ENCODE data around the gene UXS1. TPM values are rescaled to one million over a fixed set of nuclear protein-coding genes. Genes with fewer than 3 reads are reported as not detected.

The UXS1 gene
- total and polyA plus RNA-seq, 2 of the 8 experiments (the other 6 are each of a cell fraction or from before 2014, with no cell fraction given): 44.5 to 63.4 TPM

DNA sequence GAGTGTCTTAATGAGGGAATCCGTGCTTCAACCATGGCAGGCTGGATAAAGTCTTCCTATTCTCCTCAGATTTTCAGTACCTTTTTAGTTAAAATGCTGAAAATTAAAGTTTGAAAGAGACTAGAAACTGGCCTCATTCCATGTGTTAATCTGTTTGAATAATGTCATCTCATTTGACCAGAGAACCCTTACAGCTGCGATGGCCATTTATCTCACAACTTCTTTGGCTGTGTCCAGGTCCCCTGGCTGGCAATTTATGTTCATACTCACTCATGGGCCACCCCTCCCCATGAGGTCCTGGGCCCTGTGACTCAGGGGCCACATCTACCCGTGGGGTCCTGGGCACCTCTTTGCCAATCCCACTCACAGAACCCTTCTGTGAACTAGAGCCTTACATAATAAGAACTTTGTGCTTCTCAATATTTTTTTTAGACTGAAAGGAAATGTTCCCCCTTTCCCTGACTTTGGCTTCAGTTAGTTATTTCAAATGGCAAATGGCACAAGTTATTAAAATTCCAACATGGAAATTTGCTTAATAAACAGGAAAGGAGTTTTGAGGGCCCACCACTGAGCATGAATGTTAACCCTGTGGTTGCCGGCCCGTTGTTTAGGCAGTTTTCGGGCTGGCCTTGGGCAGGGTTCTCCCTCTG, 134.6 kb downstream of the UXS1 start:
- H3K4me2 ChIP-seq (ENCODE audit: insufficient read depth in 1 of 2, low read depth in 2 of 2, low read length in 2 of 2): no peak overlapping the region
- H4K5ac ChIP-seq (ENCODE audit: insufficient read length, low read depth, low read length): no peak overlapping the region
- no peak overlapping the region for H2BK12ac ChIP-seq (ENCODE audit: low read depth, low read length)
- H2BK15ac ChIP-seq (ENCODE audit: low read length): no peak overlapping the region
- no peak overlapping the region for H4K8ac ChIP-seq (ENCODE audit: extremely low read depth, insufficient read depth, low read length)
- CTCF ChIA-PET (ENCODE audit: partially characterized antibody): no interaction called here
- POLR2A ChIA-PET (ENCODE audit: partially characterized antibody): no interaction called here
- no peak overlapping the region for H3K27ac ChIP-seq (ENCODE audit: low read depth, low read length)
- no peaks in the 10 kb centered on the region for H3K79me2 ChIP-seq (ENCODE audit: control insufficient read depth in 1 of 2, insufficient read depth in 2 of 2, low read length in 2 of 2)
- H2BK120ac ChIP-seq (replicated peaks; ENCODE audit: low read depth, low read length): no peak overlapping the region
- 83% methylated on average over 6 of the region's 6 CpGs; no CpG with 5 or more reads in 1 of the 2 experiments for WGBS, 2 experiments (ENCODE audit: extremely low coverage in 1 of 2, insufficient coverage in 1 of 2, insufficient read length in 1 of 2, insufficient replicate concordance in 2 of 2, low coverage in 1 of 2, low lambda C conversion rate in 2 of 2, missing lambda C conversion rate in 1 of 2)
- TF ChIP-seq GABPA (IDR thresholded peaks at IDR 0.05; ENCODE audit: borderline replicate concordance, insufficient read depth, low read length): no peak
- no peak for TF ChIP-seq KDM4A (IDR thresholded peaks at IDR 0.05; ENCODE audit: low read depth, low read length, severe bottlenecking)
- no peak for TF ChIP-seq TAF7 (optimal IDR thresholded peaks at IDR 0.05; ENCODE audit: borderline replicate concordance, low read depth, low read length)
- TF ChIP-seq SAP30 (IDR thresholded peaks at IDR 0.05; ENCODE audit: insufficient read depth, insufficient replicate concordance, low read length): no peak
- TF ChIP-seq CEBPB (IDR thresholded peaks at IDR 0.05; ENCODE audit: low read depth, low read length): no peak
- no peak for TF ChIP-seq SP1 (IDR thresholded peaks at IDR 0.05; ENCODE audit: low read depth, low read length)
- TF ChIP-seq NRF1 (IDR thresholded peaks at IDR 0.05; ENCODE audit: low read depth, low read length): no peak
- no peak for TF ChIP-seq POU5F1 (IDR thresholded peaks at IDR 0.05; ENCODE audit: low read depth, low read length)
- TF ChIP-seq CBX5 (IDR thresholded peaks at IDR 0.05; ENCODE audit: low read depth, low read length): no peak
- no peak for TF ChIP-seq RXRA (IDR thresholded peaks at IDR 0.05; ENCODE audit: insufficient read depth, low read depth, low read length)
- TF ChIP-seq RFX5 (IDR thresholded peaks at IDR 0.05; ENCODE audit: borderline replicate concordance, low read depth, low read length): no peak
- H3K9me3 ChIP-seq (ENCODE audit: insufficient read depth in 2 of 2, low read depth in 1 of 2, low read length in 1 of 2): no peaks in the 10 kb centered on the region
- H2BK20ac ChIP-seq (ENCODE audit: low read length): no peak overlapping the region
- no peaks in the 10 kb centered on the region; a peak in 1 of 7 replicates for H3K4me1 ChIP-seq (replicated peaks in 1 of 4; ENCODE audit: control insufficient read depth in 3 of 4, insufficient read depth in 4 of 4, low read length in 3 of 4)
- H3K4me3 ChIP-seq (ENCODE audit: extremely low read depth in 1 of 4, insufficient read depth in 2 of 4, low read depth in 3 of 4, low read length in 4 of 4): no peak overlapping the region
- H3K79me1 ChIP-seq (ENCODE audit: low read depth, low read length): no peaks in the 10 kb centered on the region
- FAIRE-seq: no peak
- no peak overlapping the region for H3K9ac ChIP-seq (replicated peaks in 1 of 4; ENCODE audit: extremely low read depth in 1 of 4, low read depth in 3 of 4, low read length in 3 of 4)
- H4K91ac ChIP-seq (replicated peaks; ENCODE audit: insufficient read length, low read length): no peak overlapping the region
- DNase-seq (ENCODE audit: low read depth in 1 of 2, low spot score in 2 of 2): no peak
- no peak overlapping the region for H3K14ac ChIP-seq (ENCODE audit: insufficient read length)
- H3K56ac ChIP-seq (replicated peaks; ENCODE audit: insufficient read length, low read depth, low read length): no peak overlapping the region
- peaks cover 0 to 2% (median 0%) of the 10 kb centered on the region in 4 experiments; a peak in 2 of 7 replicates for H3K27me3 ChIP-seq (replicated peaks in 1 of 4; ENCODE audit: control insufficient read depth in 3 of 4, extremely low read depth in 1 of 4, insufficient read depth in 3 of 4, low read length in 3 of 4)
- H3K4ac ChIP-seq (replicated peaks; ENCODE audit: insufficient read length, low read depth, low read length): no peak overlapping the region
- H3K36me3 ChIP-seq (ENCODE audit: control insufficient read depth in 2 of 4, insufficient read depth in 4 of 4, low read length in 3 of 4): no peaks in the 10 kb centered on the region
- H2AFZ ChIP-seq (ENCODE audit: low read length): no peak overlapping the region
- H3K23ac ChIP-seq (ENCODE audit: insufficient read length): no peak overlapping the region
- no peaks in the 10 kb centered on the region for H3K23me2 ChIP-seq (ENCODE audit: low read depth, low read length)
- no peaks in the 10 kb centered on the region for H4K20me1 ChIP-seq (replicated peaks in 1 of 2; ENCODE audit: control insufficient read depth in 1 of 2, insufficient read depth in 2 of 2, low read length in 2 of 2)
- no peak overlapping the region for H2BK5ac ChIP-seq (ENCODE audit: low read depth, low read length)
- no peak overlapping the region for H3K18ac ChIP-seq (ENCODE audit: extremely low read depth, low read length)
- no peak overlapping the region for H2AK5ac ChIP-seq (ENCODE audit: low read depth, low read length)

Data from H1 (cell line).